GM10248 (cell line): Measurements from ENCODE around the gene ABCG1.

Source experiments
- CTCF ChIA-PET: fragments of 300-600 bp; sonication (Branson Sonifier 250); formaldehyde crosslinking; extraction: SDS; loops from one replicate; lab custom pipeline; 2021; ENCODE audit warnings: antibody characterized with exemption; lab: Yijun Ruan, JAX
- POLR2A ChIA-PET: fragments of 350-650 bp; sonication (Branson Sonifier 250); formaldehyde crosslinking; extraction: SDS; loops from one replicate; lab custom pipeline; 2020; ENCODE audit warnings: antibody characterized with exemption; lab: Yijun Ruan, JAX
- DNase-seq: peaks from one replicate; pipeline ENCODE4 v3.0.0; 2012; ENCODE audit errors: extremely low spot score
- CTCF ChIP-seq: IDR thresholded peaks from 2 replicates; pipeline ENCODE4 v1.5.1; 2012; ENCODE audit warnings: mild to moderate bottlenecking, low read depth; ENCODE audit errors: extremely low read depth, missing control alignments, control extremely low read depth

ABCG1 gene

DNA sequence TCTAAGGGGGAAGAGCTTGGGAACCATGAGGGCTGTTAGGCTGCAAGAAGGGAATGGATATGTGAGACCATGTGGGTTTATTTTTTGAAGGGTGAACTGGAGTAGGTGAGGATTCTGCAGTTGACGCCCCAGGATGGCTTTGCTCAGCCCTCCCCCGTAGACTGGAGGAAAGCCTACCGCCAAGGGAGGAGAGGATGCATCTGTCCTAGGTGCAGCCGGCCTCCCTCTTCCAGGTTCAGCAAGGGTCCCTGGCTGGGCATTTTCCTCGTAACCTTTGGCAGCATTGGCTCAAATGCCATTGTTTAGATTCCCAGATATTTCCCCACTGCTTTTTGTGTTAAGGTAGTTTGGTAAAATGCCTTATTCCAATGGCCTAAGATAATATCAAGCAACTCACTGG lies 79.7 kb downstream of the ABCG1 start:
- CTCF ChIA-PET: interaction anchor here (2.5 kb wide), 1 partner anchor 11 kb away, joined by 12 read pairs; no protein-coding TSS in a partner anchor
- POLR2A ChIA-PET: no interaction called here

DNA sequence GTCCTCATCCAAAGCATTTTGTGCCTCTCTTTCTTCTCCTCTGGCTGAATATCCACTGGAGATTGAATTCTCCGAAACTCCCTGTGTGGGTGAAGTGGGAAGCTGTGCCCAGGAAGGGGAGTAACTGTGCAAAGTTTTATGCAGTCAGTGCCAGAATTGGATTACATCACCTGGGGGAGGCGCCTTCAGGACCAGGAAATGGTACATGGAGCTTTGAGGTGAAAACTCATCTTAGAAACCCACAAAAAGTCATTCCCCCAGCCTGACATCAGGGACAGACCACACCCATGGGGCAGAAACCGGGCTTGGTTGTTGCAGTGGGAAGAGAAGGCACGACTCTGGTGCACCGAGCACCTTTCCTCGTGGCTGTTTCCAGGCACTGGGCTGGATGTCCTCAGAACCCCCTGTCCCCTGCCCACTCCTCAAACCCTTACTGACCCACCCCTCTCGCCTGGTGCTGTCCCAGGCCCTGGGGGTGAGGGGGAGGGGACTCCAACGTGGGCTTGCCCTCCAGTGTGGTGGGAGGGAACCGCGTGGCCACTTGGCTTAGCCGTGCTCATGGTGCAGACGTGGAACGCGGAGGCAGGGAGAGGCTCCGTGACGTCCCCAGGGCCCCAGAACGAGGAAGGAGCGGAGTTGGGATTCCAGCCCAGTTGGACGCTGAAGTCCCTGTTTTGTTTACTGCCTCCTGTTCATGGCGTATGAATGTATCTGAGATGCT lies 80.5 kb downstream of the ABCG1 start:
- ChIA-PET CTCF (interaction anchor here (1.0 to 3.3 kb wide), 2 partner anchors 11 to 31 kb away, joined by 3 to 23 read pairs; no protein-coding TSS in a partner anchor), POLR2A (no interaction called here)
- no peak for TF ChIP-seq CTCF
- DNase-seq: no peak

More for the DNA sequence above, 79.7 kb downstream of the ABCG1 start:
- no peak for DNase-seq
- TF ChIP-seq CTCF: no peak

- CTCF ChIA-PET: interaction anchor here (1.0 to 3.3 kb wide), 2 partner anchors 11 to 31 kb away, joined by 3 to 23 read pairs; no protein-coding TSS in a partner anchor
These were observed 81.2 kb downstream of the ABCG1 start for GRCh38 chr21:42300045-42300583.

DNA sequence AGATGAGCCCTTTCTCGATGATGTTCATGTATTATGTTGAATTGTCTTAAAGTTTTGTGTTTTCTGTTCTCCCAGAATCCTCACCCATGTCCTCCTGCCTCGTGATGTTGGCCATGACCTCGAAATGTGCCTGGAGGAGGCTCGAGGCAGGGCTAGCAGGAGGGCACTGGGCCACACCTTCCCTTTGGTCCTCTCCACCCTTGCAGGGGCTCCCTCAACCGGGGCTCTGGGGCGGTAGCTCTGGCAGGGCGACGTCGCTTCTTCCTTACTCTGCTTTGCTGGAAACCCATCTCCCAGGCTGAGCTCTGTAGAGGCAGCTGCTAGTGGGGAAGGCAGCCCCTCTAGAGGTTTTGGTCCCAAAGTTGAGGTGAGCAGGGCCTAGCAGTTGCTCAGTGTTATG lies 82.0 kb downstream of the ABCG1 start:
- DNase-seq: no peak
- ChIA-PET CTCF (interaction anchor here (1.4 to 3.3 kb wide), 2 partner anchors 10 to 18 kb away, joined by 3 to 23 read pairs; no protein-coding TSS in a partner anchor), POLR2A (no interaction called here)
- TF ChIP-seq CTCF: no peak

More at GRCh38 chr21:42300045-42300583, 81.2 kb downstream of the ABCG1 start:
- no peak for DNase-seq
- no peak for TF ChIP-seq CTCF
- POLR2A ChIA-PET: no interaction called here

DNA sequence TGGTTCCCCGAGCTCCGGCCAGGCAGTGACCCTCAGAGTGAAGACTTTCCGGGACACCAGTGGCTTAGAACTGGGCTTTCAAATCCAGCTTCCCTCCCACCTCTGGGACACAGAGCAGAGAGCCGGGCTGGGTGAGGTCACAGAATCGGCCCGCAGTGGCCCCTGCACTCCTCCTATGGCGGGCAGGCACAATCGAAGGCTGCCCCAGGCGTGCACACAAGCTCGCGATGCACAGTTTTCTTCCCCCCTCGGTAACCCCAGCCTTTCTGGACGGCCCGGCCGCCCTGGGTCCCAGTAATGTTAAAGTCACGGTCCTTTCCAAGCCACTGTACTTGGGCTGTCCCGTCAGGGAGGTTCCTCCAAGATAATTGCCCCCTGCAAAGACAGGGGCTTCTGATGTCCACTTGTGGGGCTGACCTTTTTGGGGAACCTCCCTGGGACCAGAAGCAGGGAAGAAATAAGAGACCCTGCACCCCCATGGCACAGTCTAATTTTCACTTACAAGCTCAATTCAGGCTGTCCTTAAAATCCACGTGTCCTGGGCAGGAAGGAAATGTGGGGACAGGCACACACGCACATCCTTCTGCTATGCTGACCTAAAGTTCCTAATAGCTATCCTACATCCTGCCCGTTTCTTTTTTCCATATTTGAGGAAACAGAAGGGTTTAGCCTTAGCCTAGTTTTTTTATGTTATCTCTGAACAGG lies 82.6 kb downstream of the ABCG1 start:
- no peak for DNase-seq
- CTCF ChIA-PET: interaction anchor here (0.7 to 3.3 kb wide), 6 partner anchors 9 to 194 kb away, joined by 3 to 23 read pairs (median 3); no protein-coding TSS in a partner anchor
- POLR2A ChIA-PET: no interaction called here
- TF ChIP-seq CTCF: no peak

DNA sequence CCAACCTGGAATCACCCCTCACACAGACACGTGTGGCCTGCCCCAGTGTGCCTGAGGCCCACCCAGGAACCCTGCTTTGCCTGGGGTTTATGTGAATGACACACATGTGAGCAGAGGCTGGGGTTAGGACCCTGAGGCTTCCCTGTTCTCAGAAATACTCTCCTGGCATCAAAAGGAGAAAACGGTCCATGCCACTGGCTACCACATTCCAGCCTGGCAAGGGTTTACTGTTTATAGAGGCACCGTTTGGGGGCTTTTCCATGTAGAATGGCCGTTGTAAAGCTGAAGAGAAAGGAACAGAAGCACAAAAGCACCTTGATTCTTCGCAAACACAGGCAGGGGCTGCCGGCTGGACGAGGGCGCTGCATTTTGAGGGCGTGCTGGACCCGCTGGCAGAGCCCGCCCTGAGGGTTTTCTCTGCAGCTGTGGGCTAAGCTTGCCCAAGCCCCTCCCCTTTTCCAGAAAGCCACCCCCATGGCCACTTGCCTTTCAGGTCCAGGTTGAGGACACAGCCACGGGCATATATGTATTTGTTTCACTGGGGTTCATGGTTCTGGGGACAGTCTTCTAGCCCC lies 83.2 kb downstream of the ABCG1 start:
- ChIA-PET POLR2A (no interaction called here), CTCF (interaction anchor here (0.7 to 3.3 kb wide), 8 partner anchors 8 to 195 kb away, joined by 3 to 23 read pairs (median 4); no protein-coding TSS in a partner anchor)
- no peak for DNase-seq
- TF ChIP-seq CTCF: no peak
